ENCODE measurements around the gene MRPL40.

DNA sequence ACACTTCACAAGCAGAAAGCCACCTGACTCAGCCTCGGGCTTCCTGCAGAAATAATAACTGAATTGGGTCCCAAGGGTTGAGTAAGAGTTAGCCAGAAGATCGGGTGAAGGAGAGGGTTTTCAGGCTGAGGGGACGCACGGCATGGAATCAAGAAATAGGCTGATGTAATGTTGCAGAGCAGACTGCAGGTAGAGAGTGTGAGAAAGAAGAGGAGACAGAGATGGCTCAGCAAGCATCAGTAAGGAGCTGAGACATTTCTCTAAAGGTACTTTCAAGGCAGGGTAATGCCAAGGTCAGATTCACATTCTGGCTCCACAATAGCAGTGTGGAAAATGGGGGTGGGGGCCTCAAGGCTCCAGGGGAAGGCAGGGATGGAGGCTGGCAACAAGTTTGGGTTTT lies 19.4 kb upstream of the MRPL40 start:
- TF ChIP-seq POLR2AphosphoS5 (IDR thresholded peaks at IDR 0.05) (no peak), POLR2A (IDR thresholded peaks at IDR 0.05) (no peak)
- TF ChIP-seq, protein P1, sequence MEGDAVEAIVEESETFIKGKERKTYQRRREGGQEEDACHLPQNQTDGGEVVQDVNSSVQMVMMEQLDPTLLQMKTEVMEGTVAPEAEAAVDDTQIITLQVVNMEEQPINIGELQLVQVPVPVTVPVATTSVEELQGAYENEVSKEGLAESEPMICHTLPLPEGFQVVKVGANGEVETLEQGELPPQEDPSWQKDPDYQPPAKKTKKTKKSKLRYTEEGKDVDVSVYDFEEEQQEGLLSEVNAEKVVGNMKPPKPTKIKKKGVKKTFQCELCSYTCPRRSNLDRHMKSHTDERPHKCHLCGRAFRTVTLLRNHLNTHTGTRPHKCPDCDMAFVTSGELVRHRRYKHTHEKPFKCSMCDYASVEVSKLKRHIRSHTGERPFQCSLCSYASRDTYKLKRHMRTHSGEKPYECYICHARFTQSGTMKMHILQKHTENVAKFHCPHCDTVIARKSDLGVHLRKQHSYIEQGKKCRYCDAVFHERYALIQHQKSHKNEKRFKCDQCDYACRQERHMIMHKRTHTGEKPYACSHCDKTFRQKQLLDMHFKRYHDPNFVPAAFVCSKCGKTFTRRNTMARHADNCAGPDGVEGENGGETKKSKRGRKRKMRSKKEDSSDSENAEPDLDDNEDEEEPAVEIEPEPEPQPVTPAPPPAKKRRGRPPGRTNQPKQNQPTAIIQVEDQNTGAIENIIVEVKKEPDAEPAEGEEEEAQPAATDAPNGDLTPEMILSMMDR (IDR thresholded peaks at IDR 0.05): no peak

Data from breast epithelium (tissue), 3 donors.